Smooth muscle cell (in vitro differentiated cells): ENCODE measurements around the gene PLAC8. TPM values are rescaled to one million over a fixed set of nuclear protein-coding genes. Genes with fewer than 3 reads are reported as not detected.
"Not testable (repeated sequence)": the region's sequence is repeated elsewhere in the genome, so short reads cannot be mapped to it uniquely, and the experiment has no call there.

Source experiments
- DNase-seq: peaks from one replicate; lab custom pipeline; 2025; ENCODE audit not compliant: unreplicated experiment; lab: John Stamatoyannopoulos, UW
- H2AFZ ChIP-seq: fragments of 200-600 bp; sonication (generic); 2 replicates; pipeline ENCODE4 v1.6.0; 2016; ENCODE audit warnings: antibody characterized with exemption, low read depth, mild to moderate bottlenecking
- H3F3A ChIP-seq: fragments of 200-600 bp; sonication (generic); 2 replicates; pipeline ENCODE4 v1.6.0; 2017; ENCODE audit warnings: antibody characterized with exemption, low read depth
- H3K27ac ChIP-seq: fragments of 200-600 bp; sonication (generic); 2 replicates; pipeline ENCODE4 v1.5.1; 2016; ENCODE audit warnings: low read depth, mild to moderate bottlenecking
- H3K27me3 ChIP-seq: fragments of 200-600 bp; sonication (generic); 2 replicates; pipeline ENCODE4 v1.6.1; 2016; ENCODE audit warnings: low read depth, mild to moderate bottlenecking
- H3K36me3 ChIP-seq: fragments of 200-600 bp; sonication (generic); 2 replicates; pipeline ENCODE4 v1.5.1; 2016; ENCODE audit warnings: low read depth
- H3K4me1 ChIP-seq: fragments of 200-600 bp; sonication (generic); 2 replicates; pipeline ENCODE4 v1.5.1; 2016; ENCODE audit warnings: low read depth
- H3K4me2 ChIP-seq: fragments of 200-600 bp; sonication (generic); 2 replicates; pipeline ENCODE4 v1.6.0; 2016; ENCODE audit warnings: mild to moderate bottlenecking
- H3K4me3 ChIP-seq: fragments of 200-600 bp; sonication (generic); 2 replicates; pipeline ENCODE4 v1.5.1; 2016; ENCODE audit warnings: mild to moderate bottlenecking
- H3K79me2 ChIP-seq: fragments of 200-600 bp; sonication (generic); 2 replicates; pipeline ENCODE4 v1.6.0; 2016; ENCODE audit warnings: low read depth, mild to moderate bottlenecking
- H3K9ac ChIP-seq: fragments of 200-600 bp; sonication (generic); 2 replicates; pipeline ENCODE4 v1.6.0; 2016; ENCODE audit warnings: low read depth
- H3K9me3 ChIP-seq: fragments of 200-600 bp; sonication (generic); replicated peaks from 2 replicates; pipeline ENCODE4 v1.5.1; 2016; ENCODE audit warnings: low read depth
- H4K20me1 ChIP-seq: fragments of 200-600 bp; sonication (generic); 2 replicates; pipeline ENCODE4 v1.6.0; 2016; ENCODE audit warnings: low read depth
- CTCF ChIP-seq: fragments of 200-600 bp; sonication (generic); IDR thresholded peaks from 2 replicates; pipeline ENCODE4 v1.5.1; 2017; ENCODE audit warnings: borderline replicate concordance, mild to moderate bottlenecking, antibody characterized with exemption; ENCODE audit not compliant: insufficient read depth, poor library complexity, severe bottlenecking
- WGBS: methylation state at CpG from one replicate; pipeline ENCODE4 v1.1.7; 2016; ENCODE audit warnings: low lambda C conversion rate; 5-methylcytosine and 5-hydroxymethylcytosine counted together
- polyA plus RNA-seq: library from polyadenylated mRNA; unstranded; fragments of >200 nt; fragmentation: Nextera tagmentation; extraction: Ambion mirVana; gene quantifications from 2 replicates; pipeline ENCODE4 v1.2.1, GENCODE V29; 2016
- total RNA-seq: library from RNA; depleted of rRNA; stranded (reverse); fragments of >200 nt; gene quantifications from 2 replicates; pipeline ENCODE4 v1.2.3, GENCODE V29; 2014

The PLAC8 gene
- total and polyA plus RNA-seq, 2 experiments from 2014 or later, result 5.0 to 25.6 TPM

DNA sequence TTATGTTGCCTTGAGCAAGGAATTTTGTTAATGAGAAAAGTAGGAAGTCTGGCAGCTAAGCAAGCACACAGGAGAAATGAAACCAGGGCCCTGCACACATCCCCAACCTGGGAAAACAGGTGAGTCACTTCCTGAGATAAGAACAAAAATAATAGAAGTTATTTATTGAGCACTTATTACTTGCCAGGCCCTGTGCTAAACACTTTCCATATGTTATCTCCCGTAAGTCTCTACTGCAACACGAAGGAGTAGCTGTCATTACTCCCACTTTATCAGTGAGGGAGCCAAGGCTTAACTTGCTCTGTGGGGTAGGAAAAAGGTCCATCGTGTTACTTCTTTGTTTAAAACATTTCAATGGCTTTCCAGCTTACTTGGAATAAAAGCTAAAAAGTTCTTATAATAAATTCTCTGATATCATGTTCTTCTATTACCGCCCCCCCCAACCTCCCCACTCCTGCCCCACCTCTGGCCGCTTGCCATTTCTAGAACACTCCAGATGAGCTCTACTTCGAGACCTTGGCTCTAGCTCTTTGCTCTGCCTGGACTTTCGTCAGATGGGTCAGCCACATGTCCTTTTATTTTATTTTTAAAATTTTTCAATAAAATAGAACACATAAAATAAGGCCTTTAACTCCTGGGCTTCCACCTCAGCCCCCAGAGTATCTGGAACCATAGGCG, 36.3 kb upstream of the PLAC8 start:
- no peak overlapping the region for H3K4me2 ChIP-seq
- 63% methylated on average over 8 of the region's 8 CpGs for WGBS
- H3K9ac ChIP-seq, result no peak overlapping the region
- H4K20me1 ChIP-seq, result no peaks in the 10 kb centered on the region
- TF ChIP-seq CTCF, result no peak
- no peaks in the 10 kb centered on the region for H3F3A ChIP-seq
- H3K4me3 ChIP-seq, result no peak overlapping the region
- no peaks in the 10 kb centered on the region for H3K27me3 ChIP-seq
- H3K9me3 ChIP-seq, result no peaks in the 10 kb centered on the region
- H3K27ac ChIP-seq, result no peak overlapping the region
- no peak overlapping the region for H2AFZ ChIP-seq
- H3K4me1 ChIP-seq, result no peaks in the 10 kb centered on the region
- H3K79me2 ChIP-seq, result no peaks in the 10 kb centered on the region
- H3K36me3 ChIP-seq, result no peaks in the 10 kb centered on the region
- no peak for DNase-seq

- H3K36me3 ChIP-seq, result no peaks in the 10 kb centered on the region
- no peak for TF ChIP-seq CTCF
- H3K4me3 ChIP-seq, result no peak overlapping the region
- H3K27me3 ChIP-seq, result no peaks in the 10 kb centered on the region
- no peaks in the 10 kb centered on the region for H3F3A ChIP-seq
- H3K4me2 ChIP-seq, result no peak overlapping the region
- H3K4me1 ChIP-seq, result no peaks in the 10 kb centered on the region
- no peak overlapping the region for H3K27ac ChIP-seq
- no peak overlapping the region for H2AFZ ChIP-seq
- H4K20me1 ChIP-seq, result no peaks in the 10 kb centered on the region
- no peaks in the 10 kb centered on the region for H3K9me3 ChIP-seq
- DNase-seq, result no peak
- H3K9ac ChIP-seq, result no peak overlapping the region
- WGBS, result 67% methylated on average over 11 of the region's 11 CpGs
- H3K79me2 ChIP-seq, result no peaks in the 10 kb centered on the region
These were observed 35.5 kb upstream of the PLAC8 start for GRCh38 chr4:83149865-83150652.

- no peak for DNase-seq
- Histone ChIP-seq H3K4me2 (no peak overlapping the region), H3K27me3 (no peaks in the 10 kb centered on the region), H3K4me1 (no peaks in the 10 kb centered on the region), H3K27ac (no peak overlapping the region), H3K9me3 (no peaks in the 10 kb centered on the region), H4K20me1 (no peaks in the 10 kb centered on the region), H2AFZ (no peak overlapping the region), H3K36me3 (no peaks in the 10 kb centered on the region), H3K4me3 (no peak overlapping the region), H3F3A (no peaks in the 10 kb centered on the region), H3K79me2 (no peaks in the 10 kb centered on the region), H3K9ac (no peak overlapping the region)
- TF ChIP-seq CTCF, result no peak
- 88% methylated on average over 2 of the region's 2 CpGs for WGBS
These were observed 32.3 kb upstream of the PLAC8 start for GRCh38 chr4:83146841-83147240.

DNA sequence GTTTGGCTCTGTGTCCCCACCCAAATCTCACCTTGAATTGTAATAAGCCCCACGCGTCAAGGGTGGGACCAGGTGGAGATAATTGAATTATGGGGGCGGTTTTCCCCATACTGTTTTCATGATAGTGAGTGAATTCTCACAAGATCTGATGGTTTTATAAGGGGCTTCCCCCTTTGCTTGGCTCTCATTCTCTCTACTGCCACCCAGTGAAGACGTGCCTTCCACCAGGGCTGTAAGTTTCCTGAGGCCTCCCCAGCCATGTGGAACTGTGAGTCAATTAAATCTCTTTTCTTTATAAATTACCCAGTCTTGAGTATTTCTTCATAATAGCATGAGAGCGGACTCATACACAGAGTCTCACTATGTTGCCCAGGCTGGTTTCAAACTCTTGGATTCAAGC, 31.2 kb upstream of the PLAC8 start:
- H3K4me1 ChIP-seq, H3K9ac ChIP-seq, H3K27ac ChIP-seq, H2AFZ ChIP-seq, H3K27me3 ChIP-seq, H3K9me3 ChIP-seq, H4K20me1 ChIP-seq, H3K79me2 ChIP-seq, H3F3A ChIP-seq, H3K36me3 ChIP-seq, DNase-seq, H3K4me2 ChIP-seq, H3K4me3 ChIP-seq: not testable (repeated sequence)
- 85% methylated on average over 5 of the region's 5 CpGs for WGBS
